Mesothelial cell of epicardium (in vitro differentiated cells): ENCODE results near the gene SULT1C3. TPM values are rescaled to one million over a fixed set of nuclear protein-coding genes. Genes with fewer than 3 reads are reported as not detected.

Experiments used
- DNase-seq, 2 experiments: peaks; one replicate each; pipeline ENCODE4 v3.0.0; 2021; ENCODE audit warnings: low spot score in 2 of 2; ENCODE audit not compliant: unreplicated experiment in 2 of 2
- H3K27ac Mint-ChIP-seq: 2 replicates; pipeline ENCODE4 v1.8.0; 2021; ENCODE audit warnings: mixed read lengths
- H3K27me3 Mint-ChIP-seq: 2 replicates; pipeline ENCODE4 v1.8.0; 2021; ENCODE audit warnings: low read depth, mixed read lengths
- H3K36me3 Mint-ChIP-seq: 2 replicates; pipeline ENCODE4 v1.8.0; 2021; ENCODE audit warnings: mixed read lengths
- H3K4me1 Mint-ChIP-seq: 2 replicates; pipeline ENCODE4 v1.8.0; 2021; ENCODE audit warnings: mixed read lengths
- H3K4me3 Mint-ChIP-seq: 2 replicates; pipeline ENCODE4 v1.8.0; 2021; ENCODE audit warnings: mild to moderate bottlenecking, moderate library complexity, mixed read lengths
- H3K9me3 Mint-ChIP-seq: 2 replicates; pipeline ENCODE4 v1.8.0; 2021; ENCODE audit warnings: mixed read lengths
- CTCF ChIP-seq: fragments of 200-600 bp; sonication (generic); IDR thresholded peaks from one replicate; pipeline ENCODE4 v1.5.0; 2021; ENCODE audit warnings: antibody characterized with exemption; ENCODE audit not compliant: unreplicated experiment
- total RNA-seq: library from RNA; stranded (reverse); gene quantifications from 3 replicates; pipeline ENCODE4 v1.2.1, GENCODE V29; 2021

Gene SULT1C3
- not detected in 3 replicates for total RNA-seq

- Mint-ChIP-seq H3K36me3 (no peaks in the 10 kb centered on the region), H3K27ac (no peak within 1 kb of the TSS), H3K9me3 (peaks cover 46% of the 10 kb centered on the region), H3K4me1 (no peaks in the 10 kb centered on the region), H3K27me3 (no peaks in the 10 kb centered on the region), H3K4me3 (no peak within 1 kb of the TSS)
- no peak for DNase-seq
- TF ChIP-seq CTCF: no peak
Measured at GRCh38 chr2:108239786-108240185, at the start of gene SULT1C3. Gene SULT1C3, plus strand, starts transcription at chr2:108239968. Its CDS starts 7,227 bp downstream, at chr2:108247195.

- DNase-seq: no peak
- Mint-ChIP-seq H3K4me3 (no peak overlapping the region), H3K27me3 (no peaks in the 10 kb centered on the region), H3K27ac (no peak overlapping the region), H3K36me3 (no peaks in the 10 kb centered on the region), H3K9me3 (no peaks in the 10 kb centered on the region), H3K4me1 (peaks cover 5% of the 10 kb centered on the region)
- TF ChIP-seq CTCF: no peak
Measured at GRCh38 chr2:108193251-108193650, 46.5 kb upstream of the SULT1C3 start.

- no peak for DNase-seq
- Mint-ChIP-seq H3K27me3 (no peaks in the 10 kb centered on the region), H3K27ac (no peak overlapping the region)
Measured at GRCh38 chr2:108194409-108195132, 45.2 kb upstream of the SULT1C3 start.

GRCh38 chr2:108195133-108195439 is 44.7 kb upstream of the SULT1C3 start:
- no peaks in the 10 kb centered on the region for H3K9me3 Mint-ChIP-seq
- H3K4me3 Mint-ChIP-seq: no peak overlapping the region
- no peaks in the 10 kb centered on the region for H3K36me3 Mint-ChIP-seq

More at GRCh38 chr2:108194409-108195132, 45.2 kb upstream of the SULT1C3 start:
- no peaks in the 10 kb centered on the region for H3K36me3 Mint-ChIP-seq
- H3K4me3 Mint-ChIP-seq: no peak overlapping the region
- no peaks in the 10 kb centered on the region for H3K9me3 Mint-ChIP-seq
- peaks cover 3% of the 10 kb centered on the region for H3K4me1 Mint-ChIP-seq
- peak; percentile 68 for TF ChIP-seq CTCF

GRCh38 chr2:108199726-108200125 is 40.0 kb upstream of the SULT1C3 start:
- H3K36me3 Mint-ChIP-seq: peaks cover 2% of the 10 kb centered on the region
- DNase-seq: no peak
- no peaks in the 10 kb centered on the region for H3K4me1 Mint-ChIP-seq
- H3K9me3 Mint-ChIP-seq: peaks cover 24% of the 10 kb centered on the region
- no peak for TF ChIP-seq CTCF
- H3K4me3 Mint-ChIP-seq: no peak overlapping the region
- H3K27me3 Mint-ChIP-seq: no peaks in the 10 kb centered on the region
- no peak overlapping the region for H3K27ac Mint-ChIP-seq

More at GRCh38 chr2:108195133-108195439, 44.7 kb upstream of the SULT1C3 start:
- no peak for DNase-seq
- peaks cover 3% of the 10 kb centered on the region for H3K4me1 Mint-ChIP-seq
- H3K27ac Mint-ChIP-seq: no peak overlapping the region
- no peaks in the 10 kb centered on the region for H3K27me3 Mint-ChIP-seq
- TF ChIP-seq CTCF: peak; percentile 28
